Activated effector memory CD4-positive, alpha-beta T cell treated with anti-CD3 and anti-CD28 coated beads, Interleukin-2, amount 50 U/mL, for 16 hours (primary cell): Measurements from ENCODE around the gene ELOVL2.

Experiments
- DNase-seq: peaks from one replicate; pipeline ENCODE4 v3.0.0-alpha.2; 2020

The ELOVL2 gene

DNA sequence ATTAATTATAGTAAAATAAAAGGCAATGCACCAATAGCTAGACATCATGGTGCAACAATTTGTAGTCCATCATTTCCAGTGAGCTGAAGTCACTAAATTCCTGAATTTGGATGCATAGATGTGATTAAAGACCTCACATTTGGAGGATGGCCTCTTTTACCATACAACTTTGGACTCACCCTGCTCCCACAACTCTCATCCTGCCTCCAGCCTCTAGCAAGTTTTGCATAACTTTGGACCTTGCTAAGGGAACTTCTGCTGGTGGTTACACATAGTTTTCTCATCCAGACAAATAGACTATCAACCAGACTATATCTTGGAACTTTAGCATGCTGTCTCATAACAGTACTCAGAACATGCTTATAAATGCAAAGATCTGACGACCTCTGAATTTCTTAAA, 12.8 kb upstream of the ELOVL2 start:
- DNase-seq: no peak

DNA sequence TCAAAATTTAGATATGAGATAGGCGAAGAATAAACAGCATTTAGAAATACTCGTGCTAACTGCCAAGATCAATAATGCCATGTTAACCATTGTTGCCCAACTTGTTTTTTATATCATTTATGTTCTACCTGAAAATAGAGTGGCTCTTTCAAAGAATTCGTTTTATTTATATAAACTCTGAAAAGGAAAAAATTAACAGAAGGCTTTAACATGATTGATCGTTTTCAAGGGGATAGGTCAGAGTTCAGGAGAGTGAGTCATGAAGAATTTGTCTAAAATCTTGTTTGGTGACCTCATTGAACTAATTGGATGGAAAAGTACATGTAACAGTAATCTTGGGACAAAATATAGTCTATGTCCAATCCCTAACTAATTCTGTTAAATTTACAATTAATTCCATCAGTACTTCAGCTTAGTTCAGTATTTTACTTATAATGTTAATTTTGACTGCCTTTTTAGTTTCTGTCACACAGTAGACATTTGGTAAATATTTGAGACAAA, 11.1 kb upstream of the ELOVL2 start:
- no peak for DNase-seq

- no peak for DNase-seq
Measured at GRCh38 chr6:11054722-11055121, 10.6 kb upstream of the ELOVL2 start.

DNA sequence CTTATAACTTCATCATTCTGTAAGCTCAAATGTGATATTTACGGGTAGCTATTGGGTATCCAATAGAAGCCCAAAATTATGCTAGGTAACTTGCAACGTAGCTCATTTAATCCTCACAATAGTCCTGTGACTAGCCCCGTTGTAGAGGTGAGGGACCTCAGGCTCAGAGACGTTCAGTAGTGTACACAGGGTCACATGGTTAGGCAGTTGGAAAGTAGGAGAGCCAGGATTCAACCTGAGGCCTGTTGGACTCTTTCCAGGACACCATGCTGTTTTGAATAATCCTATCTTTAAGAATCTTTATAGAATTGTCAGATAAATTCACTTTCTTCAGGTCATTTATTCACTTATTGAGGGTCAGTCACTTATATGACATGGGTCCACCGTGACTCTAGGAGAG, 9.2 kb upstream of the ELOVL2 start:
- DNase-seq: no peak

GRCh38 chr6:11050731-11051130, 6.6 kb upstream of the ELOVL2 start:
- DNase-seq: no peak

- DNase-seq: no peak
Measured at GRCh38 chr6:11044712-11045167, 635 bp upstream of the ELOVL2 start.

DNA sequence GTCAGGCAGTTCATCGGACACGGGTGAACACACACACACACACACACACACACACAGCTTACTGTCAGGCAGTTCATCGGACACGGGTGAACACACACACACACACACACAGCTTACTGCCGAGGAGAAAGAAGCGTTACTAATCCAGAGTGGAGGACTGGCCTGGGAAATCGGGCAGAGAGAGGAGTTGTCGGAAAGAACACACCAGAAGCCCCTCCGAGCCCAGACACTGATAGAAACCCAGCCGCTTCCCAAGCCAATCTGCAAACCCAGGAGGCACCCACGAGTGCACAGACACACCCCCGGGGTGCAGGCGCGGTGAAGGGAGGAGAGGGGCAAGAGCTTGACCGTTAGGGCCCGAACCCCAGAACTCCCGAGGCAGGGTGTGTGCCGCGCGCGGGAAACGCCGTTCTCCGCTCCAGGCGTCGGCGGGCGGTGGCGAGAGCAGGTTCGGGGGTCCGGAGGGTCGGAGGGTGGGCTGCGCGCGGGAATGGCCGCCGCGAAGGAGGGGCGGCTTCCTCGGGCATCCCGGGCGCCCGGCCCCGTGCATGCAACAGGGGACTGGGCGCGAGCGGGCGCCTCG, 636 bp downstream of the ELOVL2 start:
- DNase-seq: no peak

- no peak for DNase-seq
Measured at GRCh38 chr6:11042750-11043377, 1.2 kb downstream of the ELOVL2 start.

DNA sequence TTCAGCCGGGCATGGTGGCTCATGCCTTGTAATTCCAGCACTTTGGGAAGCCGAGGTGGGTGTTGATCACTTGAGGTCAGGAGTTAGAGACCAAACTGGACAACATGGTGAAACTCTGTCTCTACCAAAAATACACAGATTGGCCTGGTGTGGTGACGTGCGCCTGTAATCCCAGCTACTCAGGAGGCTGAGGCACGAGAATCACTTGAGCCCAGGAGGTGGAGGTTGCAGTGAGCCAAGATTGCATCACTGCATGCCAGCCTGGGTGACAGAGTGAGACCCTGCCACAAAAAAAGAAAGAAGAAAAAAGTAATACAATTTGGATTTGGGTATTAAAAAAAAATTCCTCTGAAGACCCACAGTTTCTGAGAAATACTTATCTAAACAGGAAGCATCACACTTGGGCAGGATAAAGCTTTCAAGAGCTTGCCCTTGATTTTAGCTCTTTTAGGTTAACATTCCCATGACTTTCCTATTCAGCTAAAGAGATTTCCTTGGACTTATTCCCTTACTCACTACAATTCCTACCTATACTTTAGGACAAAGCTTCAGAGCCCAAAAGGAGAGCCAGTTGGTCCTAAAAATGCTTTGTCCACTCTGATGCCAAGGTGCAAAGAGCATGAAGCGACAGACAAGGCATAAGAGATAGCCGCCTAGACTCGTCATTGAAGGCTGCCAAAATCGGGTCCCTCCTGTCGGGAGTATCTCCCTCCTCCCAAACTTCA, 1.9 kb downstream of the ELOVL2 start:
- no peak for DNase-seq

DNA sequence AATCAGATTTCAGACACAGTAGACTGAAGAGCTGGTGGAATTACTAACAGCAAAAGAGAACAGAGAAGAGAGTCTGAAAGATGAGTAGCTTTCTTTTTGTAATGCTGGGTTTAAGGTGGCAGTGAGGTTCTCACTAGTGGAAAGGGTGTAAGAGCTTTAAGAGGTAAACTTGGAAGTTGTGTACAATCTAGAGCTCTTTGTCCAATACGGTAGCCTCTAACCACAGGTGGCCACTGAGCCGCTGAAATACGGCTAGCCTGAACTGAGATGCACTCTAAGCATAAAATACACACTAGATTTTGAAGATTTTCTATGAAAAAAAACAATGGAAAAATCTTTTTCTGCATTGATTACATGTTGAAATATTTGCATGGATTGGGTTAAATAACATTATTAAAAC, 4.0 kb downstream of the ELOVL2 start:
- no peak for DNase-seq

- no peak for DNase-seq
Measured at GRCh38 chr6:11039040-11039439, 5.1 kb downstream of the ELOVL2 start.

DNA sequence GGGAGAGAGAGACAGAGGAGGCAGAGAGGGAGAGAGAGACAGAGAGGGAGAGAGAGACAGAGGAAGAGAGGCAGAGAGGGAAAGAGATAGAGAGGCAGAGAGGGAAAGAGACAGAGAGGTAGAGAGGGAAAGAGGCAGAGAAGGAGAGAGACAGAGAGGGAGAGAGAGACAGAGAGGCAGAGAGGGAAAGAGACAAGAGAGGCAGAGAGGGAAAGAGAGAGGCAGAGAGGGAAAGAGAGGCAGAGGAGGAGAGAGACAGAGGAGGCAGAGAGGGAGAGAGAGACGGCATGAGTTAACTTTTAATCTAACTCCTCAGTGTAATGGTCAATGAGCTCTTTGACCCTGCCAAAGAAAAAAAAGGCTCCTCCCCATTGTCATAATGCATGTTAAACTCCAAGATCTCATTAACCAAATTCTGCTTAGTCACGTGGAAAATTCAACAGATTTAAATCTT, 7.1 kb downstream of the ELOVL2 start:
- no peak for DNase-seq

GRCh38 chr6:11036351-11036740, 7.8 kb downstream of the ELOVL2 start:
- no peak for DNase-seq

- DNase-seq: no peak
Measured at GRCh38 chr6:11035616-11036350, 8.3 kb downstream of the ELOVL2 start.

DNA sequence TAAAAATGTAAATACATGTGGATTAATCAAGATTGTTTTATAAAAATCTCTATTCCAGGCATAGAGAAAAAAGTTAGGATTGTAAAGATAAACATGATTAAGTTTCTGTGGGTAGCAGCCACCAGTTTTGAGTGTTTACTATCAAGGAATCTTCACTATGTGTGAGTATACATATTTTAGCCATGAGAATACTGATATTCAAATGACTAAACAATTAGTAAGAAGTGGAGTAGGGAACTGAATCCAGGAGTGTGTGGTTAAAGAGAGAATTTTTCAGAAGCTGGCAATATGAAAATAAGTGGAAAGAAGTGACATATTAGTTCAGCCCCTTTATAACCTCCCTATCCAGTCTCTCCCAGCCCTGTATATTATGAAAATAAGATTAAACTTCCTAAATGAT, 10.3 kb downstream of the ELOVL2 start:
- no peak for DNase-seq

- DNase-seq: no peak
Measured at GRCh38 chr6:11030904-11031303, 13.2 kb downstream of the ELOVL2 start.

GRCh38 chr6:11028959-11029358, 15.1 kb downstream of the ELOVL2 start:
- DNase-seq: no peak

DNA sequence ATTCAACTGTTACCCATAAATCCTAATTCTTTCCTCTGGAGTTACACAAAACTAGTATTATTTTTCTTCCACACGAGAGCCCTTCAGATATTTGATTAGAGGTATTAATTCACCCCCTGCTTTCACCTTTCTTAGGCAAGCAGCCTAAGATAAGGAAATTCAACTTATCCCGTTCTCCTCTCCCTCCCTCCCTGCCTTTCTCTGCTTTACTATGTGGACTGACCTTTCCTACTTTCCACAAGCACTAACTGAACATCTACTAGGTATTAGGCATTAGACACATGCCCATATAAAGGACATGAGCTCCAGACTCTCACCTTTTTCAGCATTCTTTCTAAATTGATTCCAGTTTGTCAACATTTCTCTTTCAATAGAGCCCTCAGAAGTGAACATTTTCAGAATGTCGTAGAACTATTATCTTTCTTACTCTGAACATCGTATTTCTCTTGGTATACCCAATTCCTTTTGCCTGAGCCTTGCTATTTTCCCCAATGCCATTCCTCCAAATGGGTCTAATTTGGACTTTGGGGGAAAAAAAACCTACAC, 16.5 kb downstream of the ELOVL2 start:
- no peak for DNase-seq

DNA sequence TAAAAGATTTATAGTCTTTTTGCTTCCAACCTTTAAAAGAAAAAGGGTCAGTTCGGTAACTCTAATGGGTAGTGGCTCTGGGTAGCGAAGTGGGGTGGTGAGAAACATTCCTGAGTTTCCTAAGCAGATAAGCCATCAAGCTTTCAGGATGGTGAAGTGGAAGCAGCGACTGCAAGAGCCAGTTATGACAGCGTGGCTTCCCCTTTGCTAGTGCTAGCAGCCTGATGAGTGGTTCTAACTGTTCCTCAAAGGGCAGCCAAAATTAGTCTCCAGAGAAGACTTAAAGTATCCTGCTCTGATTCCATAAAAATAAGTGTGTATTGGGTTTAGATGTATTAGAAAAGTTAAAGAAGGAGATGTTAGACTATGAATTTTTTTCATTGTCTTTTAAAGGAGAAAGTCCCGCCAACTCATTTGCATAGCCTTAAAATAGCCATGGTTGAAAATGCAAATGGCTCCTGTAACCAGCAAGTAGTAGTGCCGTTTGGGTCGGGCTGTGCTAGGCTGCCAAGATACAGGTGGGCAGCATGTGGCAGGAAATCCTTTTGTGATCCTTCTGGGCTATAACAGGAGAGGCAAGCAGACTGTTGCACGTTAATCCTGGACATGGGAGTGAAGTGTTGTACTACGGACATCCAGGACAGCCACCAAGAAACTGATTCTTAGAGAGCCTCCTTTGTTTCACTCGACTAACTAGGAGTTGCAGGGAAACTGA, 18.0 kb downstream of the ELOVL2 start:
- no peak for DNase-seq

GRCh38 chr6:11025130-11025529, 19.0 kb downstream of the ELOVL2 start:
- no peak for DNase-seq

DNA sequence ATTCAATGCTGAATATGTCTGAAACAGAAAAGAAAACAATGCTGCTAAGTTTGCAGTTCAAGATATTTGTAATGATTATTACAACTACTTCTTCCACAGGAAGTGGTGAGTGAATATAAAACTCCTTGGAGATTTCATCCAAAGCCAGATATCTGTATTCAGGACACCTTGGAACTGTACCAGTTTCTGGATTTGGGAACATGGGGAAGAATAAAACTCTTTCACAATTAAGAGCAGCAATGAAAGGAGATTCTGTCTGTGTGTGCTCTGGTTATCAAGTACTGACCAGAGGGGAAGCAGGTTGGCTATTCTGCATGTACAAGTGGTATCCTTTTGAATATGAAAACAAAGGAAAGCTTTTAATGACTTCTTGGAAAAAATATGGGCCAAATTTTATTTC, 21.1 kb downstream of the ELOVL2 start:
- no peak for DNase-seq

DNA sequence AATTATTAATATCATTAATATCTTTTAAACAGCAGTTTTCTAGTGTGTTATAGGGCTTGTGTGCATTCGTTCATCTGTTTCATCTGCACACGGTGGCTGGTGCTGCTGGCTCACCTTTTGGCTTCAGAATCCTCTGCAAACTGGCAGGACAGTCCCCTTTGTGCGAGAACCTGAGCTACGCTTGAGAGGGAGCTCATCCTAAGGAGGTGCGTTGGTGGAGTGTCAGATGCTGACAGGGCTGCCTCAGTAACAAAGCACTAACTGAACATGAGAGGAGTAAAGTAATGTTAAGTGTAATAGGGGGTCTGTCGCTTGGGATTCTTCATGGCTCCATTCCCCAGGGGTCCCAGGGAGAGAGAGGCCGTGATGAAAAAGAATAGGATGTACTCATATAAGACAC, 22.4 kb downstream of the ELOVL2 start:
- no peak for DNase-seq
